ENCODE results near the gene CFAP221.

- no peak for TF ChIP-seq CTCF (IDR thresholded peaks at IDR 0.05)
- no peak for TF ChIP-seq POLR2A (IDR thresholded peaks at IDR 0.05)
Measured at GRCh38 chr2:119630121-119630520, 85.9 kb downstream of the CFAP221 start.
